Breast epithelium (tissue), 3 donors: ENCODE results near the gene LRRK1.
A peak's percentile ranks its signal among the peaks of the same experiment; 100 is the strongest.

Experiments
- POLR2AphosphoS5 ChIP-seq, 3 donors: sonication (generic); formaldehyde crosslinking; IDR thresholded peaks; one replicate each; pipeline ENCODE4 v1.6.1; 2017; ENCODE audit warnings: antibody characterized with exemption in 3 of 3
- TF ChIP-seq, protein P1 (sequence below), 3 donors: fragments of 450-650 bp; IDR thresholded peaks; one replicate each; pipeline ENCODE4 v1.5.1; 2016 to 2017; ENCODE audit warnings: antibody characterized with exemption in 3 of 3, mild to moderate bottlenecking in 3 of 3, moderate library complexity in 3 of 3

DNA sequence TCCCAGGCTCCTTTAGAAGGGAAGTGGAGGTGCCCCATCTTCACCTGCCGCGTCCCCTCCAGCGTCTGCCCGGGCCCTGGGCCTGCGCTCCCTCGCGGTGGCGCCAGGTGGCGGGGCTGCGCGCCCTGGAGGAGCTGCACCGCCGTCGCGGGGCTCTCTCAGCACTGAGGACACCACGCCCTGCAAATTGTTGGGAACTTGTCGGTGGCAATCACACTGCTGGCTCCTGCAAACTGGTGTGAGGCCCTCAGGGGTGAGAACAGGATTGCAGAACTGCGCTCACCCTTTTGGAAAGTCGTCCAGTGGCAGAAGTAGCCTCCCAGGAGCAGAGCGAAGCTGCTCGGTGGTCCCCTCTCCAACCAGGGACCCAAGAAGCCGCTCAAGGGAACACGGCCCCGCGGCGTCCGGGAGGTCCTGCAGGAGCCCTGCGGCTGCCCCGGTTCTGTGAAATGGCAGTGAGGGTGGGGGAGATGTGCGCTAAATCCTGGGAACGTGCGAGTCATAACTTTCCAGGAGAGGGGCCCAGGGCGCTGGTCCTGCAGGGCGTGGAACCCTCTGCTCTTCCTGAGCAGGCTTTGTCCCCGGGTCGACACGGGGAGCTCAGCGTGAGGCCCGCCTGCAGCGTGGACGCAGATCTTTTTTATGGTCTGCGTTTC, 995 bp upstream of the LRRK1 start:
- TF ChIP-seq, protein P1, sequence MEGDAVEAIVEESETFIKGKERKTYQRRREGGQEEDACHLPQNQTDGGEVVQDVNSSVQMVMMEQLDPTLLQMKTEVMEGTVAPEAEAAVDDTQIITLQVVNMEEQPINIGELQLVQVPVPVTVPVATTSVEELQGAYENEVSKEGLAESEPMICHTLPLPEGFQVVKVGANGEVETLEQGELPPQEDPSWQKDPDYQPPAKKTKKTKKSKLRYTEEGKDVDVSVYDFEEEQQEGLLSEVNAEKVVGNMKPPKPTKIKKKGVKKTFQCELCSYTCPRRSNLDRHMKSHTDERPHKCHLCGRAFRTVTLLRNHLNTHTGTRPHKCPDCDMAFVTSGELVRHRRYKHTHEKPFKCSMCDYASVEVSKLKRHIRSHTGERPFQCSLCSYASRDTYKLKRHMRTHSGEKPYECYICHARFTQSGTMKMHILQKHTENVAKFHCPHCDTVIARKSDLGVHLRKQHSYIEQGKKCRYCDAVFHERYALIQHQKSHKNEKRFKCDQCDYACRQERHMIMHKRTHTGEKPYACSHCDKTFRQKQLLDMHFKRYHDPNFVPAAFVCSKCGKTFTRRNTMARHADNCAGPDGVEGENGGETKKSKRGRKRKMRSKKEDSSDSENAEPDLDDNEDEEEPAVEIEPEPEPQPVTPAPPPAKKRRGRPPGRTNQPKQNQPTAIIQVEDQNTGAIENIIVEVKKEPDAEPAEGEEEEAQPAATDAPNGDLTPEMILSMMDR (IDR thresholded peaks at IDR 0.05) = peak; percentile 75 to 92 (median 88)
- TF ChIP-seq POLR2AphosphoS5 (IDR thresholded peaks at IDR 0.05) = peak in 1 of 3 donors; percentile 18
